PFSK-1 (cell line): ENCODE results near the gene HLF.

Experiments
- FOXP2 ChIP-seq: optimal IDR thresholded peaks from 2 replicates; pipeline ENCODE3; 2011; ENCODE audit warnings: borderline replicate concordance, control low read depth, inconsistent platforms; ENCODE audit not compliant: insufficient read depth; ENCODE audit errors: extremely low read length, extremely low read depth
- POLR2AphosphoS5 ChIP-seq: IDR thresholded peaks from 2 replicates; pipeline ENCODE4 v1.6.1; 2012; ENCODE audit warnings: low read depth, mild to moderate bottlenecking, control low read depth, low read length, moderate library complexity
- SIN3A ChIP-seq: IDR thresholded peaks from 2 replicates; pipeline ENCODE4 v1.6.1; 2012; ENCODE audit warnings: mild to moderate bottlenecking, low read length, moderate library complexity, borderline replicate concordance; ENCODE audit not compliant: insufficient read depth
- TAF1 ChIP-seq: IDR thresholded peaks from 2 replicates; pipeline ENCODE4 v1.6.1; 2012; ENCODE audit warnings: low read length, control low read depth, borderline replicate concordance; ENCODE audit not compliant: insufficient read depth
- TF ChIP-seq, protein P1 (sequence below), 2 experiments: IDR thresholded peaks; 2 replicates each; pipeline versions ENCODE4 v1.6.1 to v1.8.0; 2011 to 2012; ENCODE audit warnings: low read depth in 2 of 2, low read length in 2 of 2, control low read depth in 1 of 2, inconsistent platforms in 1 of 2, mild to moderate bottlenecking in 1 of 2, moderate library complexity in 1 of 2; ENCODE audit not compliant: insufficient read depth in 1 of 2

Gene HLF

DNA sequence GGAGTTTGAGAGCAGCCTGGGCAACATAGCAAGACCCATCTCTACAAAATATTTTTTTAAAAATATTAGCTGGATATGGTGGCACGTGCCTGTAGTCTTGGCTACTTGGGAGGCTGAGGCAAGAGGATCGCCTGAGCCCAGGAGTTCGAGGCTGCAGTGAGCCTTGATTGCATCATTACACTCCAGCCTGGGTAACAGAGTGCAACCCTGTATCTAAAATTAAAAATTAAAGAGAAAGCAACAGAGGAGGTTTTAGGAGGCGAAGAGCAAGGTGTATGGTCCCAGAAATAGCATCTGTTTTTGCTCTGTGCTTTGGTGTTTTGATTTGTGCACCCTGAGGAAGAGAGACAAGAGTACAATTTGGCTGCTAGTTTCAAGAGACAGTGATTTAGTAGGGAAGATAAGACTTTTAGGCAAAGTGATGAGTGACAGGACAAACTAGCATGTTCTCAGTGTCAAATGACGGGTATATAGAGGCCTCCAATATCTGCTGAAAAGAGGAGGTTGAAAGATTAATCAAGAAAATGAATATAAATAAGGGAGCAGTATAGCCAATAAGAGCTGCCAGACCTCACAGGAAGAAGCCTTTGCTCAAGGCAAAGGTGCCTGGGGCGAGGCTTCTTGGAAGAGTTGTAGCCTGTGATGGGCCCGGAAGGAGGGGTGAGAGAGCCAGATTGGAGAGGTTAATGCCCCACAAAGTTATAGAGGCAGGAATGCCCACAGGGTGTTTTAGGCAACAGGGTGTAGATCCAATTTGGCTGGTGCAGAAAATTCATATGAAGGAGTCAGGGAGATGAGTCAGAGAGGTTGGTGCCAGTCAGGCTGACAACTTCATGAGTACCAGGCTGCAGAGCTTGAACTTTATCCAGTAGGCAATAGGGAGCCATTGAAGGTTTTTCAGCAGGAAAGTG, 11.4 kb downstream of the HLF start:
- TF ChIP-seq FOXP2 (no peak), TAF1 (no peak), SIN3A (no peak), POLR2AphosphoS5 (no peak)
- TF ChIP-seq, protein P1, sequence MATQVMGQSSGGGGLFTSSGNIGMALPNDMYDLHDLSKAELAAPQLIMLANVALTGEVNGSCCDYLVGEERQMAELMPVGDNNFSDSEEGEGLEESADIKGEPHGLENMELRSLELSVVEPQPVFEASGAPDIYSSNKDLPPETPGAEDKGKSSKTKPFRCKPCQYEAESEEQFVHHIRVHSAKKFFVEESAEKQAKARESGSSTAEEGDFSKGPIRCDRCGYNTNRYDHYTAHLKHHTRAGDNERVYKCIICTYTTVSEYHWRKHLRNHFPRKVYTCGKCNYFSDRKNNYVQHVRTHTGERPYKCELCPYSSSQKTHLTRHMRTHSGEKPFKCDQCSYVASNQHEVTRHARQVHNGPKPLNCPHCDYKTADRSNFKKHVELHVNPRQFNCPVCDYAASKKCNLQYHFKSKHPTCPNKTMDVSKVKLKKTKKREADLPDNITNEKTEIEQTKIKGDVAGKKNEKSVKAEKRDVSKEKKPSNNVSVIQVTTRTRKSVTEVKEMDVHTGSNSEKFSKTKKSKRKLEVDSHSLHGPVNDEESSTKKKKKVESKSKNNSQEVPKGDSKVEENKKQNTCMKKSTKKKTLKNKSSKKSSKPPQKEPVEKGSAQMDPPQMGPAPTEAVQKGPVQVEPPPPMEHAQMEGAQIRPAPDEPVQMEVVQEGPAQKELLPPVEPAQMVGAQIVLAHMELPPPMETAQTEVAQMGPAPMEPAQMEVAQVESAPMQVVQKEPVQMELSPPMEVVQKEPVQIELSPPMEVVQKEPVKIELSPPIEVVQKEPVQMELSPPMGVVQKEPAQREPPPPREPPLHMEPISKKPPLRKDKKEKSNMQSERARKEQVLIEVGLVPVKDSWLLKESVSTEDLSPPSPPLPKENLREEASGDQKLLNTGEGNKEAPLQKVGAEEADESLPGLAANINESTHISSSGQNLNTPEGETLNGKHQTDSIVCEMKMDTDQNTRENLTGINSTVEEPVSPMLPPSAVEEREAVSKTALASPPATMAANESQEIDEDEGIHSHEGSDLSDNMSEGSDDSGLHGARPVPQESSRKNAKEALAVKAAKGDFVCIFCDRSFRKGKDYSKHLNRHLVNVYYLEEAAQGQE (IDR thresholded peaks at IDR 0.05; ENCODE audit: insufficient read depth in 1 of 2, low read depth in 2 of 2, low read length in 2 of 2), result no peak

DNA sequence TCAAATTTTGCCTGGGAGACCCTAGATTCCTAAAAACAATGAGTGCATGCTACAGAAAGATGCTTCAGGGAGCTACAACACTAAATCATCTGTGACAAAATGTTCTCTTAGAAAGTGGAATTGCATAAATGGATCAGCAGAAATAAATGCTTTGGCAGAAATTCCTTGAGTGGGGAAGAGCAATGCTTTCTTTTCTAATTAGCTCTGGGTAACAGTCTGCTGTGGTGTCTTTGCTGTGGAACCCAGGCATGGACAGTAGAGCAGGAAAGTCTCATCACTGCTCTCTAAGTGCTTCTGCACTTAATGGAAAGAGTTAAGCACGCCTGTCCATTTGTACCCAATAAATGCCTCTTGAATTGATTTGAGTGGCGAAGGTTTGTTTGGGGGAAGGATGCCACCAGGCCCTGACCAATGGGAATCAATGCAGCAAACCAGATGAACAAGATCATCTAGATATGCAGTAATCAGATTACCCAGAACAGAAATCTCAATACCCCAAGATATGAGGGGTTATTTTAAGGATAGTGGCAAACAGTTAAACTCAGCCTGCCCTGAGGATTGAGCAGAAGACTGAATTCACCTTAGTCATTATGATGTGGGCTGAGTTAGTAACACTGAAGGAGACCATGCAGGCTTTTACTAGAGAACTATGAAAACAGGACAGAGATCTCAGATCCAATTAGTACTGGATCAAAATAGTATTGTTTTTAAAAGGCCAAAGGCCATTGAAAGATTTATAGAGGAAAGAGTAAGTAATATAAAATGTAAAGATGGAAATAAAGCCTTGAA, 13.6 kb downstream of the HLF start:
- TF ChIP-seq TAF1, result no peak
- no peak for TF ChIP-seq FOXP2
- no peak for TF ChIP-seq POLR2AphosphoS5
- TF ChIP-seq, protein P1 (IDR thresholded peaks at IDR 0.05; ENCODE audit: insufficient read depth in 1 of 2, low read depth in 2 of 2, low read length in 2 of 2), result no peak

DNA sequence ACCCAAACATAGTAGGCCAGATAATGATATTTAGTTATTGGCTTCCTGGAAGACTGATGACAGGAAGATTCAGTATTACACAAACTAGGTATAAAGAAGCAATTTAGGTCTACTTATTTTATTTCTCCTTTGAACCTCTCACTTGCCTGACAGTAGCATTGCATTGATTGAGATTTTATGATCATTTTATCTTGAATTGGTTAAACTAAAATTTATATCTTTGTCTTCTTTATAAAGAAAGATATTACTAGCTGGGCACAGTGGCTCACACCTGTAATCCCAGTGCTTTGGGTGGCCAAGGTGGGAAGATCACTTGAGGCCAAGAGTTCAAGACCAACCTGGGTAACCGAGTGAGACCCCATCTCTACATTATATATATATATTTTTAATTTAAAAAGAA, 14.4 kb downstream of the HLF start:
- TF ChIP-seq FOXP2 (no peak), TAF1 (no peak), POLR2AphosphoS5 (no peak), SIN3A (no peak)
- TF ChIP-seq, protein P1 (IDR thresholded peaks at IDR 0.05; ENCODE audit: insufficient read depth in 1 of 2, low read depth in 2 of 2, low read length in 2 of 2), result no peak

DNA sequence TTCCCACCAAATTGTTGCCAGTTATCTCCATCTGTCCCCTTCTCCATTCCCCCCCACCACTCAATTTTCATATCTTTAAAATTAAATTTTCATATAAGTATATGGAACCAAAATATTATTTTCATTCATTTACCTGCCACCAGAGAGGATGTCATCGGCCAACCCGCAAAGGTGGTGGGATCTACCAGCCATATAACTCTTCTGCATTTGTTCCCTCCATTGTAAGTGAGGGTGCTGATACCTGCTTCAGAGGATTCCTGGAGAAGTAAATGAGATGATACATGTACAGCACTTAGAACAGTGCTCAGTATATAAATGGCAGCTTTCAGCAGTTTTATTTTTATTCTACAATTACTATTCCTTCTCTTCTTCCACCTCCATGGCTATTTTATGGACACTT, 15.0 kb downstream of the HLF start:
- TF ChIP-seq, protein P1 (IDR thresholded peaks at IDR 0.05; ENCODE audit: insufficient read depth in 1 of 2, low read depth in 2 of 2, low read length in 2 of 2), result no peak
- TF ChIP-seq FOXP2 (no peak), SIN3A (no peak), TAF1 (no peak), POLR2AphosphoS5 (no peak)
